AG10803 (cell line): Measurements from ENCODE around the gene LCN10.

Experiments used
- DNase-seq: peaks from one replicate; pipeline ENCODE4 v3.0.0; 2010; ENCODE audit warnings: low read depth
- H3K4me3 ChIP-seq: 2 replicates; pipeline ENCODE4 v1.5.1; 2011; ENCODE audit warnings: mild to moderate bottlenecking, low read length, control low read depth
- CTCF ChIP-seq: conservative IDR thresholded peaks from 2 replicates; pipeline ENCODE4 v1.5.1; 2011; ENCODE audit warnings: mild to moderate bottlenecking, low read length, control low read depth, inconsistent platforms

The LCN10 gene

GRCh38 chr9:136746621-136747020 lies 3.9 kb upstream of the LCN10 start:
- DNase-seq = no peak
- TF ChIP-seq CTCF = no peak
- no peak overlapping the region for H3K4me3 ChIP-seq

- no peak for TF ChIP-seq CTCF
- H3K4me3 ChIP-seq = no peak overlapping the region
- DNase-seq = no peak
Observed at GRCh38 chr9:136746155-136746490, 3.4 kb upstream of the LCN10 start.

- no peak for DNase-seq
- no peak for TF ChIP-seq CTCF
- no peak overlapping the region for H3K4me3 ChIP-seq
Observed at GRCh38 chr9:136745389-136746154, 2.8 kb upstream of the LCN10 start.

- no peak for DNase-seq
- TF ChIP-seq CTCF = no peak
- H3K4me3 ChIP-seq = no peak overlapping the region
Observed at GRCh38 chr9:136744773-136745172, 2.0 kb upstream of the LCN10 start.

- no peak for TF ChIP-seq CTCF
- H3K4me3 ChIP-seq = no peak overlapping the region
- DNase-seq = no peak
Observed at GRCh38 chr9:136743639-136744211, 985 bp upstream of the LCN10 start.

GRCh38 chr9:136741883-136742571 lies 713 bp downstream of the LCN10 start:
- DNase-seq = no peak
- H3K4me3 ChIP-seq = no peak overlapping the region
- TF ChIP-seq CTCF = no peak
